ENCODE data around the gene XPO1. TPM values are rescaled to one million over a fixed set of nuclear protein-coding genes. Genes with fewer than 3 reads are reported as not detected.
A peak's percentile ranks its signal among the peaks of the same experiment; 100 is the strongest.

XPO1 gene
- total RNA-seq, 2 donors from 2014 or later: 264 to 315 TPM

GRCh38 chr2:61437170-61437569 is 101.0 kb downstream of the XPO1 start:
- H3K4me3 Mint-ChIP-seq: no peak overlapping the region
- DNase-seq: no peak
- WGBS, 2 experiments (ENCODE audit: insufficient coverage in 1 of 2, insufficient read length in 1 of 2): 95% methylated on average over 4 of the region's 4 CpGs; no CpG with 5 or more reads in 1 of the 2 experiments
- H3K4me1 Mint-ChIP-seq: peaks cover 15% of the 10 kb centered on the region
- H3K9ac ChIP-seq (ENCODE audit: extremely low read depth, low read length, poor library complexity, severe bottlenecking): no peak overlapping the region
- no peak overlapping the region for H3K4me3 ChIP-seq (ENCODE audit: low read length)
- no peaks in the 10 kb centered on the region for H3K27me3 ChIP-seq (ENCODE audit: control insufficient read depth, insufficient read depth, low read length, poor library complexity, severe bottlenecking)
- peaks cover 18% of the 10 kb centered on the region for H3K9me3 ChIP-seq (ENCODE audit: control insufficient read depth, low read length)
- H3K27me3 Mint-ChIP-seq (ENCODE audit: insufficient read depth): no peaks in the 10 kb centered on the region
- peaks cover 7% of the 10 kb centered on the region for H3K36me3 ChIP-seq (ENCODE audit: control insufficient read depth, insufficient read depth, low read length)
- H3K9me3 Mint-ChIP-seq: peaks cover 27% of the 10 kb centered on the region
- no peak overlapping the region for H3K27ac Mint-ChIP-seq
- H3K4me1 ChIP-seq (ENCODE audit: control insufficient read depth, insufficient read depth, low read length): peaks cover 3% of the 10 kb centered on the region
- H3K27ac ChIP-seq (ENCODE audit: low read depth, low read length): no peak overlapping the region
- TF ChIP-seq CTCF (conservative IDR thresholded peaks at IDR 0.05): no peak
- H3K36me3 Mint-ChIP-seq (ENCODE audit: low read depth): peaks cover 23% of the 10 kb centered on the region

DNA sequence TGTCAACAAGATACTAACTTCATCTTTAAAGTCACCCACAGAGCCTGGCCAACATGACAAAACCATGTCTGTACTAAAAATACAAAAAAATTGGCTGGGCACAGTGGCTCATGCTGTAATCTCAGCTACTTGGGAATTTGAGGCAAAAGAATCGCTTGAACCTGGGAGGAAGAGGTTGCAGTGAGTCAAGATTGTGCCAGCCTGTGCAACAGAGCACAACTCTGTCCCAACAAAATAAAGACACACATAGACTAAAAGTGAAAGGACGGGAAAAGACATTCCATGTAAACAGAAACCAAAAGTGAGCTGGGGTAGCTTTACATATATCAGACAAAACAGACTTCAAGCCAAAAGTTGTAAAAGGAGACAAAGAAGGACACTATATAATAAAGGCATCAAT is 102.1 kb downstream of the XPO1 start:
- TF ChIP-seq CTCF (conservative IDR thresholded peaks at IDR 0.05): no peak
- no peaks in the 10 kb centered on the region for H3K27me3 ChIP-seq (ENCODE audit: control insufficient read depth, insufficient read depth, low read length, poor library complexity, severe bottlenecking)
- Mint-ChIP-seq H3K4me3 (no peak overlapping the region), H3K36me3 (ENCODE audit: low read depth) (peaks cover 24% of the 10 kb centered on the region), H3K27me3 (ENCODE audit: insufficient read depth) (no peaks in the 10 kb centered on the region), H3K4me1 (peaks cover 15% of the 10 kb centered on the region), H3K9me3 (peaks cover 30% of the 10 kb centered on the region), H3K27ac (no peak overlapping the region)
- peaks cover 10% of the 10 kb centered on the region for H3K36me3 ChIP-seq (ENCODE audit: control insufficient read depth, insufficient read depth, low read length)
- peaks cover 3% of the 10 kb centered on the region for H3K4me1 ChIP-seq (ENCODE audit: control insufficient read depth, insufficient read depth, low read length)
- H3K9me3 ChIP-seq (ENCODE audit: control insufficient read depth, low read length): peaks cover 26% of the 10 kb centered on the region
- H3K9ac ChIP-seq (ENCODE audit: extremely low read depth, low read length, poor library complexity, severe bottlenecking): no peak overlapping the region
- H3K27ac ChIP-seq (ENCODE audit: low read depth, low read length): no peak overlapping the region
- H3K4me3 ChIP-seq (ENCODE audit: low read length): no peak overlapping the region
- WGBS, 2 experiments (ENCODE audit: insufficient coverage in 1 of 2, insufficient read length in 1 of 2): 88 to 100% methylated on average over 1 to 2 of the region's 2 CpGs
- peak; percentile 24 for DNase-seq

DNA sequence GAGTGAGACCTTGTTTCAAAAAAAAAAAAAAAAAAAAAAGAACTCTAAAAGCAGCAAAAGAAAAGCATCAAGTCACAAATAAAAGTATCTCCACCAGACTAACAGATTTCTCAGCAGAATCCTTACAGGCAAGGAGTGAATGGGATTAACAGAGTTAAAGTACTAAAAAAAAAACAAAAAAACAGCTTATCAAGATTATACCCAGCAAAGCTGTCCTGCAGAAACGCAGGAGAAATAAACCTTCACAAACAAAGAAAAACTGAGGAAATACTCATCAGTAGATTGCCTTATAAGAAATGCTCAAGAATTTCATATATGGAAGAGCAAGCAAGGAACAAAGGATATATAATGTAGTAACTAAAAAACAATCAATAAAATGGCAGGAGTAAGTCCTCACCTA is 102.9 kb downstream of the XPO1 start:
- H3K4me3 ChIP-seq (ENCODE audit: low read length): no peak overlapping the region
- Mint-ChIP-seq H3K4me1 (peaks cover 15% of the 10 kb centered on the region), H3K27me3 (ENCODE audit: insufficient read depth) (no peaks in the 10 kb centered on the region), H3K4me3 (no peak overlapping the region), H3K36me3 (ENCODE audit: low read depth) (peaks cover 29% of the 10 kb centered on the region), H3K27ac (peak overlapping the region; percentile 44), H3K9me3 (peaks cover 33% of the 10 kb centered on the region)
- 92% methylated on average over 1 of the region's 1 CpG; no CpG with 5 or more reads in 1 of the 2 experiments for WGBS, 2 experiments (ENCODE audit: insufficient coverage in 1 of 2, insufficient read length in 1 of 2)
- H3K36me3 ChIP-seq (ENCODE audit: control insufficient read depth, insufficient read depth, low read length): peaks cover 10% of the 10 kb centered on the region
- H3K27me3 ChIP-seq (ENCODE audit: control insufficient read depth, insufficient read depth, low read length, poor library complexity, severe bottlenecking): no peaks in the 10 kb centered on the region
- no peak for DNase-seq
- no peak overlapping the region for H3K27ac ChIP-seq (ENCODE audit: low read depth, low read length)
- H3K9me3 ChIP-seq (ENCODE audit: control insufficient read depth, low read length): peaks cover 26% of the 10 kb centered on the region
- peaks cover 3% of the 10 kb centered on the region for H3K4me1 ChIP-seq (ENCODE audit: control insufficient read depth, insufficient read depth, low read length)
- TF ChIP-seq CTCF (conservative IDR thresholded peaks at IDR 0.05): no peak
- H3K9ac ChIP-seq (ENCODE audit: extremely low read depth, low read length, poor library complexity, severe bottlenecking): no peak overlapping the region
